NCI-H345 (cell line): ENCODE results near the gene RPS6KA2.

Experiments used
- DNase-seq: peaks from one replicate; lab custom pipeline; 2025; lab: John Stamatoyannopoulos, UW

The RPS6KA2 gene

DNA sequence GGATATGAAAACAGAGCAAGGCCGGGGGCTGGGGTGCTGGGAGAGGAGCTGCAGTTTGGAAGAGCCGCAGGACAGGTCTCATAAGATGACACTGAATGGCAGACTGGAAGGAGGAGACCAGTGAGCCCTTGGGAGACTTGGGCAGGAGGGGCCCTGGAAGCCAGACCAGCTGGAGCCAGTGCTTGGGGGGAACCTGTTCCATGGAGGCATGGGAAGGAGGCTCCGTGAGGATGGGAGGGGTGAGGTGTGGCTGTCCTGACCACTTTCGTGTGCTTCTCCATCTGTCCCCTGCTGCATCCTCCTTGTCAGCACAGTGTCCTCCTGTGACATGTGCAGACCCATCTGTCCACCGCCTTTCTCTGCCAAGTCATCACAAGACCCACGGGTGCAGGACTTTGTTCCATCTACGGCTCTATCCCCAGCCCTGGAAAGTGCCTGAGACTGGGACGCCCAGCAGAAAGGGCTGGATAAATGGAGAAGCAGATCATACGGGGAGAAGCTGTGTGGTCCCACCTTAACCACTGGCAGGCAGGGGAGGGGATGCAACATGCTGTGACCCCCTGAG is 159.5 kb downstream of the RPS6KA2 start:
- no peak for DNase-seq

DNA sequence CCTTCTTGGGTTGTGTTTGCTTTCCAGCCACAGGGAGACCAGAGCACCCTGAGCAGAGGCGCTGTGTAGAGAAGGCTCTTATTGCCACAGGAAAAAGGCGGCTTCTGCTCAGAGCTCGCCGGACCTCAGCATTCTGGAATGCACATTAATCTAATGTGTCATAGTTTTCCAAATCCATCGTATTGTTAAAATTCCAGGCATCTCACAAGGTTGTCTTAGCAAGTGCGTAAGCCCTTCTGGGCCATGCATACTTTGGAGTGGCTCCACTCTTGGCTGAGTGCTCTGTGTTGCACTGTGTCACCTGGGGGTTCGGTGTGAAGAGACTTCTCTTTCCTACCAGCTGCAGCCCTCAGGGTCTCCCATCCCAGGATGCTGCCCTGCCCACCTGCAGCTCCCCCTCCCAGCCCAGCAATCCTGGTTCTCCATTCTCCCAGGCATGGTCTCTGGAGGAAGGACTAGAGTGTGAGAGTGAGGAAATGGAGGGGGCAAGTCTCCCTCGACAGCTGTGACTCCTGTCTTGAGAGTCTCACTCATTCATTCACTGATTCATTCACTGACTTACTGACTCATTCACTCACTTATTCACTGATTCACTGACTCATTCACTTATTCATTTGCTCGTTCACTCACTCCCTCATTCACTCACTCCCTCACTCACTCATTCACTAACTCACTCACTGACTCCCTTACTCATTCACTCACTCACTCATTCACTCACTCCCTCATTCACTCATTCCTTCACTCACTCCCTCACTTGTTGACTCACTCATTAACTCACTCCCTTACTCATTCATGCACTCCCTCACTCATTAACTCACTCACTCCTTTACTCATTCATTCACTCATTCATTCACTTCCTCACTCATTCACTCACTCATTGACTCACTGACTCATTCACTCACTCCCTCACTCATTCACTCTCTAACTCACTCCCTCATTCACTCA is 160.6 kb downstream of the RPS6KA2 start:
- no peak for DNase-seq

DNA sequence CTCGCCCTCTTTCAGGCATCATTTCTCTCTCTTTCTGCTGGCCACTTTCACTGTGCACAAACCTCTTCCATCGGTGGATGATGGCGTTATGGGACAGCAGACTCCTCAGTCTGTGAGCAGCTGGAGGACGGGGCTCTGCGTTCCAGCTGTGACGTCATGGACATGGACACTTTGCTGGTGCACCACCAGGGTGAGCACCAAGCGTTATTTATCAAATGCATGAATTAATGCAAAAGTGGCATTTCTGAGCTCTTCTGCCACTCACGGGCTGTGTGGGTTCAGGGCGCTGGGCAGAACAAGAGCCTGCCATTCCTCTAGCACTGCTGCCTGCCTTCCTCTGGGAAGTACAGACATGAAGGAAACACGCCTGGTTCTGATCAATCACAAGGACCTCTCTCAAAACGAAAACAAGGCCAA is 161.4 kb downstream of the RPS6KA2 start:
- DNase-seq, result no peak

DNA sequence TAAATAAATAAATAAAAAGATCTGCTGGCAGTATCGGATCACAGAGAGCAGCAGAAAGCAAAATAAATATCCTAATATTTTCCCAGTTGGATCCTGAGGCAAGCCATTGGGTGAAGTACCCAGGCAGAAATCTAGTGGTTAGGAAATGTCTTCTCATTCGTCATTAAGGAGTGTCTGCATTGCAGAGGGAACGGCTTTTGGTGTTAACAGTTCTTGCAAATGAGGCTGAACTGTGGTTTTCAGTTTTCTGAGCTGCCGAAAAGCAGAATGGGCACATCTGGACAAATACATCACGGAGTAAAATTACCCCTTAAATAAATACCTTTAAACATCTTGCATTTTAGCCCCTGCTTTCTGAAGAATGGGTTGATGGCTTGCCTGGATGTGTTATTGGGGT is 162.1 kb downstream of the RPS6KA2 start:
- no peak for DNase-seq

DNA sequence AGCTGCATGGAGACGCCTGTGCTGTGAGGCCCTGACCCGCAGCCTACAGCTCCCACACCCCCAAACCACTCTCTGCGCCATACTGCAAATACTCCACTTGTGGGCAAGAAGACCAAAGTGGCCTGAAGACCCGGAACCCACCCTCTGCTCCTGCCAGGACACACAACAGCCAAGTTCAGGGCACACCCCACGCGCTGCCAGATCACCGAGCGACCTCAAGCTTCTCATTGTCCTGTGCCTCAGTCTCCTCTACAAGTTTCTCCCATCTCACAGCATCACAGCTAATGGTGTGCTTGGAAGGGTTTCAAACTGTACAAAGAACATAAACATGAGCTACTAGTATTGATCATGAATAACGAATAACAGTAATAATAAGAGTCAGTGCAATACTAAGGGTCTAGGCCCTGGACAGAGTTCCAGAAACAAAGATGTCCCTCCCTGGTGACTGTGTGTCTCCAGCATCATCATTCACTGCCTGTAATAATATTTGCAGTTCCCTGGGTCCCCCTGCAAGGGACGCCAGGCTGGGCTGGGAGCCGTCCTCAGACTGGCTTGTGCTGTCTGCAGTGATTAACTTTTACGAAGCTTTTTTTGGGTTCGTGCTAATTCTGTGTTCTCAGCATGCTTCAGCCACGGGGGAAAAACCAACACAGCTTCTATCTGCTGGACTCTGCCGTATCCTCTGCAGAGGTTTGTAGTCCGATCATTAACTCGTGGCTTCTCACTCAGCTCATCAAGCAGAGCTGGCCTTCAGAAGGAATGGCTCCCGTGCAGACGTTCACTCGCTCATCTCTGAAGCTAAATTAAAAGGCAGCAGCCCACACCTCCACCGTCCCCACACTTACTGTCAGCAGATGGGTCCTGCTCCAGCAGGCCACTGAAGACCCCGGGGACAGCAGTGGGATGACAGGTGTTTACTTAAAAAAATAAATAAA is 162.7 kb downstream of the RPS6KA2 start:
- DNase-seq, result no peak

DNA sequence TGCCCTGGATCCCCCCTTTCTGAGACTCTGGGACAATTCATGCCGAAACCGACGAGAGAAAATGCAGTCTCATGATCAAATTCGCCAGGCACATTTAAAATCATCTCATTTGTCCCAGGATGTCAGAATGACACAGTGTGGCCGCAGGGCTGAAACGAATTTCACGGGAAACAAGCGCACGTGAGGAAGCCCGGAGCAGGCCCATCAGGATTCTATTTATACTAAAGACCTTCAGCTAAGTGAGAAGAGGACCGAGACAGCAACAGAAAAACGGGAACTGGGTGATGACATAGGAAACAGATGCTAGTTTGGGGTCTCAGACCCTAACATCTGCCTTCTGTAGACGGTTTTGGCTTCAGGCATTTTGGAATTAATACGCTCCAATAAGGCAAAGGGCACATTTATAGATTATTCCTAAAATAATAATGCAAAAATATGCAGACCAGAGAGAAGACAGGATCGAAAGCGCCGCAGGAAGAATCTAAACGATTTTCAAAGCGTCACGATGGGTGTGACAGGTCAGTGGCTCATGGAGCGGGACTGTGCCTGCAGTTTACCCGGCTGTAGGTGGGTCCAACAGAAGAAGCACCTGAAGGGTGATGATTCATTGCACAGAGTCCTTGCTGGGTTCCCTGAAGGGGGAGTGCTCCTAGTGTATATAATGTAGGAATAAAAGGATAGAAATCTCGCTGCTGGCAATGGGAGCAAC is 163.5 kb downstream of the RPS6KA2 start:
- no peak for DNase-seq

DNA sequence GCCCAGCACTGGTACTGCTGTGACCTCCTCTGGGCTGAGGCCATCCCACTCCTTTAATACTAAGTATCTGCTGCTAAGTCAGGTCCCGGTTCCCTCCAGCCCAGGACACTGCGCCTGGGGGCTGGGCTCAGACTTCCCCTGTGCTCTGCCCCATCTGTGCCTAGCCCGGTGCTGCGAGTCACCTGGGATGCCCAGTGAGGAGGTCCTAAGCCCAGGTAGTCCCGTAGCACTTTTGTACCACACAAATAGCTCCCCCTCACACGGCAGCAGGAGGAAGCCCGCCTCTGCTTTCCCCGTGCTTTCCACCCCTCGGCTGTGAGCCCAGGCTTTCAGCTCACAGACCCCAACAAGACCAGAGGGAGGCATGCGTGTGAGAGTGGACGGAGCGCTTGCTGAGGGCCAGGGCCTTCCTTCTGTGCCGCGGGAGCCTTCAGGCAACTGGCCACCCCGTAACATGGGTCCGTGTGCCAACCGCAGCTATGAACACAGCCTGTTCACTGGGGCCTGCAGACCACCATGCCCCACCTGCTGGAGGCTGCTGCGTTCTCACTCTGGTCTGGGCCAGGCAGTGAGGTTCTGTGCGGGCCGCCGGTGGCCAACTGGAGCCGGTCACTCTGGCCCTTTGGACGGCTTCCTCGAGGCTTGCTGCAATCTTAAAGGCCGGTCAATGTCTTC is 164.5 kb downstream of the RPS6KA2 start:
- DNase-seq, result no peak

DNA sequence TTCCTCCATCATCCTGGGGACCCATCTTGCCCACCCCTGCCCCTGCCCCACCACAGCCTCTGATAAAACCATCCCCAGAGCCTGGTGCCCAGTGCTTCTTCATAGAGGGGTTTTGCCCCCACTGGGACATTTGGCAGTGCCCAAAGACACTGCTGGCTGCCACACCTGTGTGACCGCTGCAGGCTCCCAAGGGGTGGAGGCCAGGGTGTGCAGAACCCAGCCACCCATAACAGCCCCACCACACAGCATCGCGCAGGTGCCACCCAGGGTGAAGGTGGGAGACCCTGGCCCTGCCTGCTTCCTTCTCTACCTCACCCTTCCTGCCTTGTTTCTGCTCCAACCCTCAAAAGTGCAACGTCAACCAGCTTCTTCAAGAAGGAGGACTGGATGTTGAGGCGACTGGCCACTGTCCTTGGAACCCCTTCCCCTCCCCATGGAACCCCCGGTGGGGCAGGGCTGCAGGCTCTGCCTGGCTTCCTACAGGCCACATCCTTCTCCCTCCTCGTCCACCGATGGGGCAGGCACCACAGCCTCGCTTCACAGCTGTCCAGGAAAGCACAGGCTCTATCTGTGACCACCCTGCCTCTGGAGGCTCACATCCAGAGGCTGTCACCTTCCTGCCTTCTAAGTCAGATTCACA is 165.1 kb downstream of the RPS6KA2 start:
- no peak for DNase-seq

DNA sequence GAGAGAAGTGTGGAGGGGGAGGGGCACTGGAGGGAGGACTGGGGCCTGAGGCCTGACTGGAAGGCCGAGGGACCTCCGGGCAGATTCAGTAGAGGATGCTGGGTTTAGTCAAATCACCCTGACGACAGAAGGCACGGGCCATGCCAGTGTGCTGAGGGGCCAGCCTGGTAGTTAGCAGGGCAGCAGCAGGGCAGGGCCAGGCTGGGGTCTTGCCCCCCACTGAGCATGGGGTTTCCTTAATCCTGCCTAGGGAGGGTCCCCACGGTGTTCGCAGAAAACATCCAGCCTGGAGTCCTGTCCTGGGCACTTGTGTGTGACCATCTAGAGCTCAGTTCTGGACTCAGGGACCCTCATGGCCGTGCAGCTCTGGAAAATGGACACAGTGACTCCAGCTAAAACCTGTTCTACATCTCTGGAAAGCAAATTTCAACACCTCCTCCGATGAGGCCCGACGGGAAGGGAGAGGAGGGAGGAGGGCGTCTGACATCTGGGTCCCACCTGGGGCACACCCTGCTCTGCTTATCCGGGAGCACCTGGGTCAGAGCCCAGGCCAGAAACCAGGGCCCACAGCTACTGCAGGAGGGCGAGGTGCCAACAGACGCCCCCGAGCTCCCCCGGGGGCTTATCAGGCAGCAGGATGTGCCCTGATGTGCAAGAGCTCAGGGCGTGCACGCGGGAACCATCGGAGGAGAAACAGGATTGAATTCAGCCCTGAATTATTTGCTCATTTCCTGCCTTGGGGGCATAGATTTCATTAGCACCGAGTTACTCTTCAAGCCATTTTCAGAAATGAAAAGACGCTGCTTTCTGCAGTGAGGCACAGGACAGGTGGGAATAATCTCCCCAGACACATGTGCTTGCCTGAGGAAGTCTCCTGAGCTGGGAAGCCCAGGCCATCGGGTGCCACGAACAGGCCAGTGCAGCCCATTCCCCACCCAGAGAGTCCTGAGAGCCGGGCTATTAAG is 166.3 kb downstream of the RPS6KA2 start:
- DNase-seq, result no peak

DNA sequence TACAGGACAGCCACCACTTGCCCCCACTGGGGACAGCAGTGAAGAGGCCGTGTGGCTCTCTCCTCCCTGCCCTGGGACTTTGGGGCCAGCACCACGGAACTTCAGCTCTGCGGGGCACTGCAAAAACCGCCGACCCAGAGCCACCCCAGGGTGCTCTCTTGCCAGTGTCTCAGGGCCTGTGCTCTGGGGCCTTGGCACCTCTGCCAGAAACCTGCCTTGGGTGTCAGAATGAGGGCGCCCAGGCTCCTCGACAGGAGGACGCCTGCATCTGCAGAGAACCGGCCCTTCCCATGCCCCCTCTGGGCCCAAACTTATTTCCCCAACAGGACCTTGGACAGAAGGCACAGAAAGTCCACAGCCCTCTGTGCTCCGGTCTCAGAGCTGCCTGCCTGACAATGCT is 167.1 kb downstream of the RPS6KA2 start:
- no peak for DNase-seq

DNA sequence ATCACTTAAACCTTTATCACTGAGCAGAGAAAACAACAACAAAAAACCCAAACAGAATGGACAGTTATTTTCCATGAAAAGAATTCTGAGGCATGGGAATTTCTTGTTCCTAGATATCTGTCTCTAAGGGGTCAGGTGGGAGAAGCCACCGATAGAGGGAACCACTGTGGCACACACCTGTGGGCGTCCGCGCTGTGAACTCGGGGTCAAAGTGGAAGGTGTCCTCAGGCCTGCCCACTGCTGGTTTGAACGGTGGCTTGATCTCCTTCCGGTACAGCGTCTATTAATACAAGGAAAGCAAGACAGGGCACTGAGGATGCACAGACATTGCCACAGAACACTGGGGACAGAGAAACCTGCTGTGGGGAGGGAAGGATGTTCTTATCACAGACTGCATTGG is 167.8 kb downstream of the RPS6KA2 start:
- DNase-seq, result no peak

DNA sequence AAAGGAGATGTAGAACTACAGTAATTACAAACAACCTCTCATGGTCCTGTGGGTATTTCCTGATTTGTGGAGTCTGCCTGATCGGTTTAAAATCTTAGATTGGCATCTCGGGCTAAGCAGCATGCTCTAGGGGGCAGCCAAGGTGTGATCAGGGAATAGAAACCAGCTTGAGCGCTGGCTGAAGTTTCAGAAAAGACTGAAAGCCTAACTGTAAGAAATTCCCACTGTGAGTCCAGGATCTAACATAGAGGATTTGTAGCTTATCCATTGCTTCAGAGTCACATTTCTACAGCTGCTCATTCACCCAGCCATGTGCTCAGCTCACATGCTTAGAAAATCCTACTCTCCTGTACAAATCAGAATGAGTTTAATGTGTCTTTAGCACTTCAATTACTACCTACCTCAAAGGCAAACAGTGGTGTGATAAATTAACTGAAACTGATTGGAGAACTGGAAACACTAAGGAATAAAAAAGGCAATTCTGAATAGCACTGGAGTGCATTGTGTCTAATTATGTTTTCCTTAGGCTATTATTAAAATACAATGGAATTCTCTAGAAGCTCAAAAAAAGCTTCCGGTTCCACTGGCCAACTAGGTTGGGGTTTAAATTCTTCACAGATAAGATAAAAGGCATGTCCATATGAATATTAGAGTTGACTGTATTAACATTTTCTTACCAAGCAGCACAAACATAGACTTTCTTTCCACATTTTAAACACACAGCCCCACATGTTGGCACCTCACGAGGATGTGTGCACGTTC is 170.5 kb downstream of the RPS6KA2 start:
- no peak for DNase-seq

DNA sequence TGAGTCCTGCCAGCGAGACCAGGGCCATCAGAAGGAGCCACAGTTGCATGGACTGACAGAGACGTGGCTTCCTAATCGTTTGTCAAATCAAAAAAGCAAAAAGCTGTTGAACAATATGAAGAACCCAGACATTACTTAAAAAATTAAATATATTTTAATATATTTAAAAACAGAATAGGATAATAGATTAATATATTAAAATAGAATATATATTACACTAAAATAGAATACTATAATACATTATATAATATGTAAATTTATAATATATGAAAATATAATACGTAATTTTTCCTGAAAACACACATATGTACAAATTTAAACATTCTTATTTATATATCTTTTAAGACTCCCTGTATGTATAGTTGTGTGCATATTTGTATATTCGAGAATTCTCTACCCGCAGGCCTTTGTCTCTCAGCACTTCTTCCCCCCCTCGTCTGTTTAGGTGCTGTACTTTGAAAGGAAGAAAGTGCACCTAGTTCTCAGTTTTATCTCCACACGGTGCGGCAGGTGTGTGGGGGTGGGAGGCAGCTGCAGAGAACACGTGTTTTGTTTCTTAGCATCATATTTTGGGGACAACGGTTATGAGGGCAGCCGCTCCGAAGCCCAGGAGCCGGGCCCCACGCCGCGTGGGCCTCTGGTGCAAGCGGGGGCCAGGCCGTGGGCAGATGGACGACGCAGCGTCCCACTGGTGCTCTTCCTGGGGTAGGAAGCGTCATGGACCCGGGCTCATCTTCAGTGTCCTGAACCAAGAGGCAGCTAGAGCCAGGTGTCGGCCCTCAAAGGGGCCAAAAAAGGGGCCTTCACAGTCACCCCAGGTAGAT is 172.1 kb downstream of the RPS6KA2 start:
- no peak for DNase-seq

DNA sequence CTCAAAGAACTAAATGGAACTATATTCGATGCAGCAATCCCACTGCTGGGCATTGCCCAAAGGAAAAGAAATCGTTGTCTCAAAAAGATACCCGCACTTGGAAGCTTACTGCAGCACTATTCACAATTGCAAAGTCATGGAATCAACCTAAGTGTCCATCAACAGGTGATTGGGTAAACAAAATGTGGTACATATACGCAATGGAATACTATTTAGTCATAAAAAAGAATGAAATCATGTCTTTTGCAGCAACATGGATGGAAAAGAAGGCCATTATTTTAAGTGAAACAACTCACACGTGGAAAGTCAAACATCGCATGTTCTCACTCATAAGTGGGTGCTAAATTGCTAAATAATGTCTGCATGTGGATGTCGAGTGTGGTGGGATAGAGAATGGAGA is 173.4 kb downstream of the RPS6KA2 start:
- DNase-seq, result no peak

DNA sequence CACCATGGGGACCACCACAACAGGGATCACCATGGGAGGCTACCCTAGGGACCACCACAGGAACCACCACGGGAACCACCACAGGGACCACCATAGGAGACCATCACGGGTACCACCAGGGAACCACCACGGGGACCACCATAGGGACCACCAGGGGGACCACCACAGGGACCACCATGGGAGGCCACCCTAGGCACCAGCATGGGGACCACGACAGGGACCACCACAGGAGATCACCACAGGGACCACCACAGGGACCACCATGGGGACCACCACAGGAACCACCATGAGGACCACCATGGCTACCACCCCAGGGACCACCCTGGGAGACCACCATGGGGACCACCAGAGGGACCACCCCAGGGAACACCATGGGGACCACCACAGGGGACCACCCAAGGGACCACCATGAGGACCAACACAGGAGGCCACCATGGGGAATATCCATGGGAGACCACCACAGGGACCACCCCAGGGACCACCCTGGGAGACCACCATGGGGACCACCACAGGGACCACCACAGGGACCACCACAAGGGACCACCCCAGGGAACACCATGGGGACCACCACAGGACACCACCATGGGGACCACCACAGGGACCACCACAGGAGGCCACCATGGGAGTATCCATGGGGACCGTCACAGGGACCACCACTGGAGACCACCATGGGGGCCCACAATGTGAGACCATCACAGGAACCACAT is 176.7 kb downstream of the RPS6KA2 start:
- no peak for DNase-seq

DNA sequence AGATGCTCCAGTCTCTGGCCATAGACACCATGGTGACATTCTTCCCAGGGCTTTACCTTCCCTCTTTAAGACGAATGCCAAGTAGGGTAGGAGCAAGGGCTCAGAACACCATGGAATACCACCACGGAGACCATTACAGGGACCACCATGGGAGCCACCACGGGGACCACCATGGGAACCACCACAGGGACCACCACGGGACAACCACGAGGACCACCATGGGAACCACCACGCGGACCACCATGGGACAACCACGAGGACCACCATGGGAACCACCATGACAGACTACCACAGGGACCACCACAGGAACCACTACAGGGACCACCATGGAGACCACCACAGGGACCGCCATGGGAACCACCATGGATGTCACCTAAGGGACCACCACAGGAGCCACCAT is 177.4 kb downstream of the RPS6KA2 start:
- DNase-seq, result no peak

DNA sequence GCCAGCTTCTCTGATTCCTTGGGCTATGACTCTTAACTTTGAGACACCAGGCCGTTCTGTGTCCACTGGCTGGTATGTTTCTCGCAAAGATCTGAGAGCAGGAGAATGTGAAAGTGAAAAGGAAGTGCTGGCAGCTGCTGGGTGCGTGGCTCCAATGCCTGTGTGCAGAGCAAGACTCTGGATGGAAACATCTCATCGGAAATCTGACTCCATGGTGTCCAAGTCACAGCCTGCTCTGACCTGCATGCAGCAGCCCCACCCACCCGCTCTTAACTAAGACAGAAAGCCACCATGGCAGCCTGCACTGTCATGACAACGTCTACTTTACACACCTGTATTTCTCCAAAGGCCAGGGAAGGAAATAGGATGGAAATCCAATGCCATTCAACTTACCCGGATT is 178.0 kb downstream of the RPS6KA2 start:
- DNase-seq, result no peak
